Thyroid gland (tissue), 4 donors: ENCODE results near the gene ETV6. TPM values are rescaled to one million over a fixed set of nuclear protein-coding genes. Genes with fewer than 3 reads are reported as not detected.
"Not testable (repeated sequence)": the region's sequence is repeated elsewhere in the genome, so short reads cannot be mapped to it uniquely, and the experiment has no call there.

ENCODE experiments used
- DNase-seq, 2 donors: peaks; one replicate each; pipeline ENCODE4 v3.0.0-alpha.2; 2019
- H3K27ac ChIP-seq, 3 donors: fragments of 200-600 bp; sonication (generic); 1 replicate in 2 of 3; 2 replicates in 1 of 3; pipeline ENCODE4 v1.5.1; 2016 to 2019; ENCODE audit warnings: mild to moderate bottlenecking in 1 of 3, moderate library complexity in 1 of 3
- H3K27me3 ChIP-seq: fragments of 200-600 bp; sonication (generic); one replicate; pipeline ENCODE4 v1.5.1; 2019
- H3K36me3 ChIP-seq, 2 donors: fragments of 200-600 bp; sonication (generic); one replicate each; pipeline ENCODE4 v1.5.1; 2016 to 2019
- H3K4me1 ChIP-seq, 2 donors: fragments of 200-600 bp; sonication (generic); one replicate each; pipeline ENCODE4 v1.5.1; 2017 to 2019
- H3K4me3 ChIP-seq, 3 donors: fragments of 200-600 bp; sonication (generic); replicated peaks in 1 of 3; 1 replicate in 2 of 3; 2 replicates in 1 of 3; pipeline ENCODE4 v1.5.1; 2016; ENCODE audit warnings: mild to moderate bottlenecking in 1 of 3
- H3K9me3 ChIP-seq: fragments of 200-600 bp; sonication (generic); one replicate; pipeline ENCODE4 v1.5.1; 2017
- POLR2A ChIP-seq, 2 donors: fragments of 450-650 bp; IDR thresholded peaks; one replicate each; pipeline ENCODE4 v1.6.1; 2017; ENCODE audit warnings: antibody characterized with exemption in 2 of 2, mild to moderate bottlenecking in 2 of 2, moderate library complexity in 1 of 2
- WGBS, 2 donors: methylation state at CpG; one replicate each; pipeline ENCODE4 v1.1.5; 2017; 5-methylcytosine and 5-hydroxymethylcytosine counted together
- intact Hi-C: fragments of 100-400 bp; cut with DNase I; formaldehyde crosslinking; loops from one replicate; pipeline ENCODE4 v1.15.1; 2023
- total RNA-seq, 4 donors: library from RNA; depleted of rRNA; stranded (reverse); fragments of >200 nt; gene quantifications; one replicate each; pipeline ENCODE4 v1.2.3, GENCODE V29; 2016
- TF ChIP-seq, protein P1 (sequence below), 6 experiments: fragments of 200-600 bp in 3 of 6; fragments of 450-650 bp in 3 of 6; sonication (generic) in 3 of 6; IDR thresholded peaks; one replicate each; pipeline ENCODE4 v1.5.1; 2016 to 2019; ENCODE audit warnings: antibody characterized with exemption in 6 of 6, mild to moderate bottlenecking in 2 of 6, inconsistent platforms in 1 of 6, moderate library complexity in 1 of 6

Gene ETV6
- total RNA-seq, 4 donors from 2014 or later, result 16.6 to 35.6 (median 17.2) TPM

DNA sequence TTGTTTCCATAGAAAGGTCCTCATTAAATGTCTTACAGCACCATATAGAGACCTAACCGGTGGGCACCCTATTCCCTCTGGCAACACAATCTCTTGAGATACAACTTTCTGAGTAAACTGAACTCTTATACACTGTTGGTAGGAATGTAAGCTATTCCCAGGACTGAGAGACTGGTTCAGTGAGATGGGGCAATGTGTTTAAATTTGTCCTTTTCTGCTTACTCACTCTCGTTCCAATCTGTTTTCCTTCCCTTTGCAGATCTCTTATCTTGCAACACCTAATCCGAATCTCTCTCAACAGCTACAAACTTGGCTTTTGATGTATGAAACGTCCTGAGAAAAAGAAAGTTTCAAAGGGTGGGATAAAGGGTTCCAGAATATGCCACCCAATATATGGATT, 26.1 kb upstream of the ETV6 start:
- Histone ChIP-seq H3K4me1 (no peaks in the 10 kb centered on the region), H3K36me3 (no peaks in the 10 kb centered on the region), H3K27ac (no peak overlapping the region), H3K9me3 (no peaks in the 10 kb centered on the region), H3K27me3 (no peaks in the 10 kb centered on the region), H3K4me3 (no peak overlapping the region)
- no peak for TF ChIP-seq POLR2A (IDR thresholded peaks at IDR 0.05)
- TF ChIP-seq, protein P1, sequence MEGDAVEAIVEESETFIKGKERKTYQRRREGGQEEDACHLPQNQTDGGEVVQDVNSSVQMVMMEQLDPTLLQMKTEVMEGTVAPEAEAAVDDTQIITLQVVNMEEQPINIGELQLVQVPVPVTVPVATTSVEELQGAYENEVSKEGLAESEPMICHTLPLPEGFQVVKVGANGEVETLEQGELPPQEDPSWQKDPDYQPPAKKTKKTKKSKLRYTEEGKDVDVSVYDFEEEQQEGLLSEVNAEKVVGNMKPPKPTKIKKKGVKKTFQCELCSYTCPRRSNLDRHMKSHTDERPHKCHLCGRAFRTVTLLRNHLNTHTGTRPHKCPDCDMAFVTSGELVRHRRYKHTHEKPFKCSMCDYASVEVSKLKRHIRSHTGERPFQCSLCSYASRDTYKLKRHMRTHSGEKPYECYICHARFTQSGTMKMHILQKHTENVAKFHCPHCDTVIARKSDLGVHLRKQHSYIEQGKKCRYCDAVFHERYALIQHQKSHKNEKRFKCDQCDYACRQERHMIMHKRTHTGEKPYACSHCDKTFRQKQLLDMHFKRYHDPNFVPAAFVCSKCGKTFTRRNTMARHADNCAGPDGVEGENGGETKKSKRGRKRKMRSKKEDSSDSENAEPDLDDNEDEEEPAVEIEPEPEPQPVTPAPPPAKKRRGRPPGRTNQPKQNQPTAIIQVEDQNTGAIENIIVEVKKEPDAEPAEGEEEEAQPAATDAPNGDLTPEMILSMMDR (IDR thresholded peaks at IDR 0.05), result no peak
- WGBS, 2 donors, result 67 to 74% methylated on average over 4 of the region's 4 CpGs
- intact Hi-C loops, result no loop called here
- DNase-seq, result no peak

DNA sequence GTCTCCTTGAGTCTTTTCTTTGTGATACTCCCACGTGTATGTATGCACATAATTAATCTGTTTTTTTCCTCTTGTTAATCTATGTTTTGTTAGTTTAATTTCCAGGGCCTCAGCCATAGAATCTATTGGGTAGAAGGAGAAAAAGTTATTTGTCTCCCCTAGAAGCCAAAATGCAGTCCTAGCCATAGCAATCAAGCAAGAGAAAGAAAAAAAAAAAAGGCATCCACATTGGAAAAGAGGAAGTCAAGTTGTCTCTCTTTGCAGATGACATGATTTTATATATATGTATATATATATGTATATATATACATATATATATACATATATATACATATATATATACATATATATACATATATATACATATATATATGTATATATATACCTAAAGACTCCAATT, 25.4 kb upstream of the ETV6 start:
- Histone ChIP-seq H3K4me1 (no peaks in the 10 kb centered on the region), H3K4me3 (no peak overlapping the region), H3K27ac (no peak overlapping the region), H3K36me3 (no peaks in the 10 kb centered on the region), H3K27me3 (no peaks in the 10 kb centered on the region), H3K9me3 (no peaks in the 10 kb centered on the region)
- TF ChIP-seq POLR2A (IDR thresholded peaks at IDR 0.05), result no peak
- TF ChIP-seq, protein P1 (IDR thresholded peaks at IDR 0.05), result no peak
- 77 to 87% methylated on average over 1 of the region's 1 CpG for WGBS, 2 donors
- no peak for DNase-seq
- intact Hi-C loops, result no loop called here

DNA sequence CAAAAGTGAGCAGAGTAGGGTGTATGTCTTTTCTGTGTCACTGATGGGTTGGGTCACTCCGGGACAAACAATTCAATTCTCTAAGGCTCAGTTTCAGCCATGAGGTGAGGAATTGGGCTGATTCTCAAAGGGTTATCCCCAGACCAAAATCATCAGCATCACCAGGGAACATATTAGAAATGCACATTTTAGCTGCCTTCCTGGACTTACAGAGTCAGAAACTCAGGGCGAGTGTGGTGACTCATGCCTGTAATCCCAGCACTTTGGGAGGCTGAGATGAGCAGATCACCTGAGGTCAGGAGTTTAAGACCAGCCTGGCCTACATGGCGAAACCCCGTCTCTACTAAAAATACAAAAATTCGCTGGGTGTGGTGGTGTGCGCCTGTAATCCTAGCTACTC, 21.8 kb upstream of the ETV6 start:
- H3K27ac ChIP-seq, intact Hi-C loops, H3K27me3 ChIP-seq, DNase-seq, H3K4me1 ChIP-seq, H3K36me3 ChIP-seq, H3K4me3 ChIP-seq, H3K9me3 ChIP-seq: not testable (repeated sequence)
- 84 to 95% methylated on average over 6 of the region's 6 CpGs for WGBS, 2 donors

DNA sequence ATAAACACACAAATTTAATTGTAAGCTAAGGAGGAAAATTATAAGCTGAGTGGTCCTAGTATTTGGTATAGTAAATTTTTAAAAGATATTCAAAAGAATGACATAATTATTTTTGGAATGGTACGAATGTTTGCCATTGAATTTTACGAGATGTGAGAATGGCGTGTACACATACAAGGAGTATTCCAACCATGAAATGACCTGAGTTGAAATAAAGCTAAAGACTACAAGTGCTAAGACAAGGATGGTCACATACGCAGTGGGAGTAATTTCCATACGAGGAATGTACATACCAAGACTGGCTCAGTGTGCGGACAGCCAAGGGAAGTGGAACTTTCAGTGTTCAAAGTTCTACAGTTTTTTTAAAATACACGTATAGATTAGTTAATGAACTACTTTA, 21.1 kb upstream of the ETV6 start:
- Histone ChIP-seq H3K27me3 (no peaks in the 10 kb centered on the region), H3K36me3 (no peaks in the 10 kb centered on the region), H3K4me1 (no peaks in the 10 kb centered on the region), H3K4me3 (no peak overlapping the region), H3K9me3 (no peaks in the 10 kb centered on the region), H3K27ac (no peak overlapping the region)
- intact Hi-C loops, result no loop called here
- WGBS, 2 donors, result 70 to 80% methylated on average over 7 of the region's 7 CpGs
- TF ChIP-seq, protein P1 (IDR thresholded peaks at IDR 0.05), result no peak
- no peak for TF ChIP-seq POLR2A (IDR thresholded peaks at IDR 0.05)
- DNase-seq, result no peak

DNA sequence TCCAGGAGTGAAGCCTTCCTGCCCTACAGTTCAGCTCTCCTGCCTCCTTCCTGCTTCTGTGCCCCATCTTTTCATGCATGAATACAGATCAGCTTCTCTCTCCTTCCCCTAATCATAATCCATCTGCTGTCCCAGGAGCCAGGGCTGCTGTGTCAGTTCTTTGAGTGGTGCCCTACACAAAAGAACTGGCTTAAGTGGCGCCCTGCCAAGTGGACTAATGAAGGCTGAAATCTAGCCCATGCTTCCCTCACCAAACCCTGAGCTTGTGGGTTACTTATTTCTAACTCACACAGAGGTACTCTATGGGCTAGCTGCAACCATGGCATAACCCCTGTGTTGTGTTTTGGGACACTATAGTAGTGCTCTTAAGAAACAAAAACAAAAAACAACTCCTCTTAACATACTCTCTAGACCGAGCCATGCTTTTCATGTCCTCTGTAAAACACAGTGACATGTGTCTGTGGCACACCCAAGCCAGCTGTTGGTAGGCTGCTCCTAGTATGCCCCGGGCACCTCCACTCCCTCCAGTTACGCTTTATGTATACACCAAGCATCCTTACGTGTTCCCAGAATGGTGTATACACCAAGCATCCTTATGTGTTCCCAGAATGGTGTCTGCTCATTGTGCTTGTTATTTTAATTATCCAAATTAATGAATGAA, 19.3 kb upstream of the ETV6 start:
- WGBS, 2 donors, result 63 to 67% methylated on average over 5 of the region's 5 CpGs
- peak; percentile 49 to 54 for DNase-seq
- no peaks in the 10 kb centered on the region for H3K36me3 ChIP-seq
- H3K4me1 ChIP-seq, result no peaks in the 10 kb centered on the region
- no peak overlapping the region for H3K27ac ChIP-seq
- TF ChIP-seq, protein P1 (IDR thresholded peaks at IDR 0.05), result no peak
- no peak for TF ChIP-seq POLR2A (IDR thresholded peaks at IDR 0.05)
- no peaks in the 10 kb centered on the region for H3K27me3 ChIP-seq
- H3K4me3 ChIP-seq, result no peak overlapping the region
- intact Hi-C loops, result no loop called here
- H3K9me3 ChIP-seq, result no peaks in the 10 kb centered on the region
